Uterus (tissue), 2 donors: ENCODE results near the gene COL18A1.

Experiments used
- CTCF ChIP-seq, 4 experiments: fragments of 200-600 bp in 2 of 4; fragments of 450-650 bp in 2 of 4; sonication (generic) in 2 of 4; IDR thresholded peaks; one replicate each; pipeline ENCODE4 v1.5.1; 2016 to 2019; ENCODE audit warnings: antibody characterized with exemption in 4 of 4, mild to moderate bottlenecking in 2 of 4, moderate library complexity in 1 of 4
- POLR2A ChIP-seq, 2 donors: fragments of 450-650 bp; IDR thresholded peaks; one replicate each; pipeline ENCODE4 v1.6.1; 2016; ENCODE audit warnings: antibody characterized with exemption in 2 of 2, mild to moderate bottlenecking in 1 of 2, moderate library complexity in 1 of 2

GRCh38 chr21:45447821-45448220, 42.9 kb downstream of the COL18A1 start:
- TF ChIP-seq CTCF (IDR thresholded peaks at IDR 0.05) (no peak), POLR2A (IDR thresholded peaks at IDR 0.05) (no peak)
